Raji (cell line): ENCODE data around the gene CMC2.
A peak's percentile ranks its signal among the peaks of the same experiment; 100 is the strongest.

Source experiments
- POLR2A ChIP-seq: IDR thresholded peaks from 2 replicates; pipeline ENCODE4 v1.6.1; 2011; ENCODE audit warnings: low read depth, low read length, control low read depth; ENCODE audit not compliant: insufficient read depth

Gene CMC2

GRCh38 chr16:81006813-81007695 lies at the start of gene CMC2, which contains the start of gene CENPN:
Gene CMC2 (minus strand): TSS chr16:81006885. CDS start chr16:80997394, 9,491 bp downstream.
Gene CENPN (plus strand): TSS chr16:81007214. CDS start chr16:81011940, 4,726 bp downstream.
- TF ChIP-seq POLR2A = peak; percentile 72

GRCh38 chr16:81053761-81054160 lies 47.1 kb upstream of the CMC2 start:
- TF ChIP-seq POLR2A = no peak

GRCh38 chr16:81042821-81043220 lies 36.1 kb upstream of the CMC2 start:
- no peak for TF ChIP-seq POLR2A

- TF ChIP-seq POLR2A = no peak
These were observed 35.0 kb upstream of the CMC2 start for GRCh38 chr16:81041696-81042095.

GRCh38 chr16:81040842-81041241 lies 34.2 kb upstream of the CMC2 start:
- no peak for TF ChIP-seq POLR2A

GRCh38 chr16:81040131-81040530 lies 33.4 kb upstream of the CMC2 start:
- TF ChIP-seq POLR2A = no peak

GRCh38 chr16:81036751-81037350 lies 30.2 kb upstream of the CMC2 start:
- TF ChIP-seq POLR2A = no peak

- peak; percentile 43 for TF ChIP-seq POLR2A
These were observed 29.5 kb upstream of the CMC2 start for GRCh38 chr16:81035975-81036750.

GRCh38 chr16:81035398-81035974 lies 28.8 kb upstream of the CMC2 start, which contains the start of gene ATMIN:
Gene ATMIN (plus strand): TSS chr16:81035842. CDS start chr16:81035871, 29 bp downstream.
- peak; percentile 61 for TF ChIP-seq POLR2A

GRCh38 chr16:81029930-81030604 lies 23.4 kb upstream of the CMC2 start:
- no peak for TF ChIP-seq POLR2A

- TF ChIP-seq POLR2A = no peak
These were observed 19.7 kb upstream of the CMC2 start for GRCh38 chr16:81026429-81026828.

- no peak for TF ChIP-seq POLR2A
These were observed 11.8 kb upstream of the CMC2 start for GRCh38 chr16:81018496-81018895.

GRCh38 chr16:81014672-81015071 lies 8.0 kb upstream of the CMC2 start:
- TF ChIP-seq POLR2A = no peak

GRCh38 chr16:81012974-81013373 lies 6.3 kb upstream of the CMC2 start:
- TF ChIP-seq POLR2A = no peak

GRCh38 chr16:81008505-81008789 lies 1.8 kb upstream of the CMC2 start:
- TF ChIP-seq POLR2A = no peak
